ENCODE measurements around the gene COPZ1. TPM values are rescaled to one million over a fixed set of nuclear protein-coding genes. Genes with fewer than 3 reads are reported as not detected.

Gene COPZ1
- polyA plus RNA-seq, 4 donors: 164 to 236 (median 215) TPM

- DNase-seq (ENCODE audit: low read depth in 4 of 4, low spot score in 3 of 4): no peak
Observed at GRCh38 chr12:54357506-54358190, 32.7 kb downstream of the COPZ1 start.

- DNase-seq (ENCODE audit: low read depth in 4 of 4, low spot score in 3 of 4): no peak
Observed at GRCh38 chr12:54358191-54358944, 33.4 kb downstream of the COPZ1 start.

- peak; percentile 99 to 100 (median 100) for DNase-seq (ENCODE audit: low read depth in 4 of 4, low spot score in 3 of 4)
Observed at GRCh38 chr12:54358945-54359761, 34.2 kb downstream of the COPZ1 start.

- DNase-seq (ENCODE audit: low read depth in 4 of 4, low spot score in 3 of 4): no peak
Observed at GRCh38 chr12:54359762-54360351, 34.9 kb downstream of the COPZ1 start.

- peak in 1 of 4 donors; percentile 82 for DNase-seq (ENCODE audit: low read depth in 4 of 4, low spot score in 3 of 4)
Observed at GRCh38 chr12:54360717-54361456, 36.0 kb downstream of the COPZ1 start.

- DNase-seq (ENCODE audit: low read depth in 4 of 4, low spot score in 3 of 4): no peak
Observed at GRCh38 chr12:54363047-54363446, 38.1 kb downstream of the COPZ1 start.

- DNase-seq (ENCODE audit: low read depth in 4 of 4, low spot score in 3 of 4): no peak
Observed at GRCh38 chr12:54363618-54364017, 38.7 kb downstream of the COPZ1 start.

- DNase-seq (ENCODE audit: low read depth in 4 of 4, low spot score in 3 of 4): no peak
Observed at GRCh38 chr12:54364413-54364812, 39.5 kb downstream of the COPZ1 start, which contains the start of gene GPR84. GPR84 (minus strand) TSS chr12:54364486; CDS start chr12:54363851, 635 bp downstream.

- DNase-seq (ENCODE audit: low read depth in 4 of 4, low spot score in 3 of 4): no peak
Observed at GRCh38 chr12:54368025-54368708, 43.2 kb downstream of the COPZ1 start.

- peak in 3 of 4 donors; percentile 85 to 91 (median 86) for DNase-seq (ENCODE audit: low read depth in 4 of 4, low spot score in 3 of 4)
Observed at GRCh38 chr12:54368709-54369596, 44.0 kb downstream of the COPZ1 start.

GRCh38 chr12:54369597-54370131, 44.7 kb downstream of the COPZ1 start:
- no peak for DNase-seq (ENCODE audit: low read depth in 4 of 4, low spot score in 3 of 4)

GRCh38 chr12:54370171-54370730, 45.3 kb downstream of the COPZ1 start:
- DNase-seq (ENCODE audit: low read depth in 4 of 4, low spot score in 3 of 4): no peak

- DNase-seq (ENCODE audit: low read depth in 4 of 4, low spot score in 3 of 4): no peak
Observed at GRCh38 chr12:54371328-54372112, 46.6 kb downstream of the COPZ1 start.

- no peak for DNase-seq (ENCODE audit: low read depth in 4 of 4, low spot score in 3 of 4)
Observed at GRCh38 chr12:54372113-54372806, 47.3 kb downstream of the COPZ1 start.

- DNase-seq (ENCODE audit: low read depth in 4 of 4, low spot score in 3 of 4): no peak
Observed at GRCh38 chr12:54373649-54374561, 49.0 kb downstream of the COPZ1 start.

All from left renal pelvis (tissue), 4 donors.